ENCODE measurements around the gene RNF19B.

- no peak for TF ChIP-seq ERF (CRISPR knock-in tag; IDR thresholded peaks at IDR 0.05)
- no peak for TF ChIP-seq ZBTB34 (CRISPR knock-in tag; IDR thresholded peaks at IDR 0.05)
- no peak for TF ChIP-seq ZFX (CRISPR knock-in tag; IDR thresholded peaks at IDR 0.05; ENCODE audit: low read depth)
- TF ChIP-seq, protein P1, sequence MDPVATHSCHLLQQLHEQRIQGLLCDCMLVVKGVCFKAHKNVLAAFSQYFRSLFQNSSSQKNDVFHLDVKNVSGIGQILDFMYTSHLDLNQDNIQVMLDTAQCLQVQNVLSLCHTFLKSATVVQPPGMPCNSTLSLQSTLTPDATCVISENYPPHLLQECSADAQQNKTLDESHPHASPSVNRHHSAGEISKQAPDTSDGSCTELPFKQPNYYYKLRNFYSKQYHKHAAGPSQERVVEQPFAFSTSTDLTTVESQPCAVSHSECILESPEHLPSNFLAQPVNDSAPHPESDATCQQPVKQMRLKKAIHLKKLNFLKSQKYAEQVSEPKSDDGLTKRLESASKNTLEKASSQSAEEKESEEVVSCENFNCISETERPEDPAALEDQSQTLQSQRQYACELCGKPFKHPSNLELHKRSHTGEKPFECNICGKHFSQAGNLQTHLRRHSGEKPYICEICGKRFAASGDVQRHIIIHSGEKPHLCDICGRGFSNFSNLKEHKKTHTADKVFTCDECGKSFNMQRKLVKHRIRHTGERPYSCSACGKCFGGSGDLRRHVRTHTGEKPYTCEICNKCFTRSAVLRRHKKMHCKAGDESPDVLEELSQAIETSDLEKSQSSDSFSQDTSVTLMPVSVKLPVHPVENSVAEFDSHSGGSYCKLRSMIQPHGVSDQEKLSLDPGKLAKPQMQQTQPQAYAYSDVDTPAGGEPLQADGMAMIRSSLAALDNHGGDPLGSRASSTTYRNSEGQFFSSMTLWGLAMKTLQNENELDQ (CRISPR knock-in tag; IDR thresholded peaks at IDR 0.05; ENCODE audit: borderline replicate concordance) = no peak
- no peak for TF ChIP-seq JUNB (CRISPR knock-in tag; IDR thresholded peaks at IDR 0.05; ENCODE audit: borderline replicate concordance)
- TF ChIP-seq NFRKB (IDR thresholded peaks at IDR 0.05) = no peak
- TF ChIP-seq MTA3 (CRISPR knock-in tag; IDR thresholded peaks at IDR 0.05) = no peak
- TF ChIP-seq NFYB (CRISPR knock-in tag; IDR thresholded peaks at IDR 0.05) = no peak
- TF ChIP-seq JARID2 (CRISPR knock-in tag; IDR thresholded peaks at IDR 0.05; ENCODE audit: insufficient replicate concordance) = no peak
- TF ChIP-seq, protein P2, sequence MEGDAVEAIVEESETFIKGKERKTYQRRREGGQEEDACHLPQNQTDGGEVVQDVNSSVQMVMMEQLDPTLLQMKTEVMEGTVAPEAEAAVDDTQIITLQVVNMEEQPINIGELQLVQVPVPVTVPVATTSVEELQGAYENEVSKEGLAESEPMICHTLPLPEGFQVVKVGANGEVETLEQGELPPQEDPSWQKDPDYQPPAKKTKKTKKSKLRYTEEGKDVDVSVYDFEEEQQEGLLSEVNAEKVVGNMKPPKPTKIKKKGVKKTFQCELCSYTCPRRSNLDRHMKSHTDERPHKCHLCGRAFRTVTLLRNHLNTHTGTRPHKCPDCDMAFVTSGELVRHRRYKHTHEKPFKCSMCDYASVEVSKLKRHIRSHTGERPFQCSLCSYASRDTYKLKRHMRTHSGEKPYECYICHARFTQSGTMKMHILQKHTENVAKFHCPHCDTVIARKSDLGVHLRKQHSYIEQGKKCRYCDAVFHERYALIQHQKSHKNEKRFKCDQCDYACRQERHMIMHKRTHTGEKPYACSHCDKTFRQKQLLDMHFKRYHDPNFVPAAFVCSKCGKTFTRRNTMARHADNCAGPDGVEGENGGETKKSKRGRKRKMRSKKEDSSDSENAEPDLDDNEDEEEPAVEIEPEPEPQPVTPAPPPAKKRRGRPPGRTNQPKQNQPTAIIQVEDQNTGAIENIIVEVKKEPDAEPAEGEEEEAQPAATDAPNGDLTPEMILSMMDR (CRISPR knock-in tag; IDR thresholded peaks at IDR 0.05) = no peak
- TF ChIP-seq ELK4 (CRISPR knock-in tag; IDR thresholded peaks at IDR 0.05; ENCODE audit: borderline replicate concordance) = no peak
- no peak for TF ChIP-seq PTBP1 (IDR thresholded peaks at IDR 0.05; ENCODE audit: low read depth, low read length, poor library complexity, severe bottlenecking)
- TF ChIP-seq, protein P3, sequence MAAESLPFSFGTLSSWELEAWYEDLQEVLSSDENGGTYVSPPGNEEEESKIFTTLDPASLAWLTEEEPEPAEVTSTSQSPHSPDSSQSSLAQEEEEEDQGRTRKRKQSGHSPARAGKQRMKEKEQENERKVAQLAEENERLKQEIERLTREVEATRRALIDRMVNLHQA (CRISPR knock-in tag; IDR thresholded peaks at IDR 0.05) = no peak
These were observed 16.6 kb upstream of the RNF19B start for GRCh38 chr1:32981003-32981901.
